ENCODE results near the gene SCAPER. TPM values are rescaled to one million over a fixed set of nuclear protein-coding genes. Genes with fewer than 3 reads are reported as not detected.

The SCAPER gene
- total and polyA plus RNA-seq, 2 of the 4 experiments (the other 2 are of a cell fraction) = 2.9 to 9.7 TPM

GRCh38 chr15:76928201-76928600 lies 23.1 kb upstream of the SCAPER start:
- H2AK5ac ChIP-seq (ENCODE audit: low read depth, low read length) = no peak overlapping the region
- 67% methylated on average over 1 of the region's 3 CpGs; no CpG with 5 or more reads in 1 of the 2 experiments for WGBS, 2 experiments (ENCODE audit: extremely low coverage in 2 of 2, insufficient read length in 1 of 2)
- no peak overlapping the region for H2AFZ ChIP-seq (replicated peaks; ENCODE audit: low read length, poor library complexity)
- H3K14ac ChIP-seq (replicated peaks; ENCODE audit: low read depth, low read length) = no peak overlapping the region
- no peak overlapping the region for H3K18ac ChIP-seq (ENCODE audit: low read depth, low read length)
- no peak overlapping the region for H3K4ac ChIP-seq (ENCODE audit: low read depth, low read length)
- no peak for DNase-seq
- in situ Hi-C loops (cut with MboI; ENCODE audit: low sequenced_read_pairs) (no loop called here), intact Hi-C loops (cut with micrococcal nuclease) (no loop called here), dilution Hi-C loops (cut with HindIII; ENCODE audit: low sequenced_read_pairs, unreplicated experiment) (no loop called here)
- no peaks in the 10 kb centered on the region; the same call in 1 of the 2 replicates for H3K27me3 ChIP-seq (ENCODE audit: control insufficient read depth, insufficient read depth, low read length)
- no peak overlapping the region for H2BK5ac ChIP-seq (ENCODE audit: low read depth, low read length, poor library complexity, severe bottlenecking)
- H3K9ac ChIP-seq (ENCODE audit: low read depth, low read length) = no peak overlapping the region
- no peak overlapping the region for H3K4me3 ChIP-seq (ENCODE audit: insufficient read depth, low read depth, low read length)
- H3K27ac ChIP-seq (ENCODE audit: insufficient read depth, low read length) = no peak overlapping the region
- ChIA-PET CTCF (no interaction called here), POLR2A (ENCODE audit: unreplicated experiment) (no interaction called here)
- no peak overlapping the region for H3K23ac ChIP-seq (ENCODE audit: low read depth, low read length)
- H3K9me1 ChIP-seq (ENCODE audit: insufficient read depth, low read length) = no peaks in the 10 kb centered on the region
- no peak overlapping the region for H4K8ac ChIP-seq (ENCODE audit: low read depth in 2 of 2, low read length in 2 of 2)
- no peak overlapping the region for H4K5ac ChIP-seq (ENCODE audit: low read depth, low read length)
- H2BK120ac ChIP-seq (ENCODE audit: low read depth, low read length) = no peak overlapping the region
- no peak overlapping the region for H4K91ac ChIP-seq (ENCODE audit: insufficient read depth, low read depth, low read length)
- H3K4me2 ChIP-seq (ENCODE audit: low read depth, low read length) = no peak overlapping the region
- peaks cover 7 to 14% of the 10 kb centered on the region in 2 experiments; a peak in 3 of 4 replicates for H3K79me1 ChIP-seq (ENCODE audit: low read depth in 1 of 2, low read length in 2 of 2)
- H2BK15ac ChIP-seq (ENCODE audit: low read depth, low read length) = no peak overlapping the region
- ATAC-seq (ENCODE audit: low read depth) = no peak
- no TSS peak for BruUV-seq (replicated peaks)
- no peak overlapping the region for H3K56ac ChIP-seq (ENCODE audit: extremely low read depth, insufficient read depth, low read length)
- TF ChIP-seq MAFK (IDR thresholded peaks at IDR 0.05; ENCODE audit: low read depth, low read length) = no peak
- no peak for TF ChIP-seq CEBPB (IDR thresholded peaks at IDR 0.05; ENCODE audit: low read depth, low read length)
- TF ChIP-seq RAD21 (IDR thresholded peaks at IDR 0.05; ENCODE audit: low read length) = no peak
- TF ChIP-seq MAZ (IDR thresholded peaks at IDR 0.05; ENCODE audit: borderline replicate concordance, low read depth, low read length) = no peak
- TF ChIP-seq CTCF (conservative IDR thresholded peaks at IDR 0.05; ENCODE audit: low read depth, low read length) = no peak
- TF ChIP-seq, protein P1, sequence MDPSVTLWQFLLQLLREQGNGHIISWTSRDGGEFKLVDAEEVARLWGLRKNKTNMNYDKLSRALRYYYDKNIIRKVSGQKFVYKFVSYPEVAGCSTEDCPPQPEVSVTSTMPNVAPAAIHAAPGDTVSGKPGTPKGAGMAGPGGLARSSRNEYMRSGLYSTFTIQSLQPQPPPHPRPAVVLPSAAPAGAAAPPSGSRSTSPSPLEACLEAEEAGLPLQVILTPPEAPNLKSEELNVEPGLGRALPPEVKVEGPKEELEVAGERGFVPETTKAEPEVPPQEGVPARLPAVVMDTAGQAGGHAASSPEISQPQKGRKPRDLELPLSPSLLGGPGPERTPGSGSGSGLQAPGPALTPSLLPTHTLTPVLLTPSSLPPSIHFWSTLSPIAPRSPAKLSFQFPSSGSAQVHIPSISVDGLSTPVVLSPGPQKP (IDR thresholded peaks at IDR 0.05; ENCODE audit: borderline replicate concordance, low read depth, low read length) = no peak
- no peak for TF ChIP-seq RCOR1 (IDR thresholded peaks at IDR 0.05; ENCODE audit: insufficient replicate concordance, low read length)
- no peak for TF ChIP-seq POLR2A (IDR thresholded peaks at IDR 0.05; ENCODE audit: low read depth, low read length)
- TF ChIP-seq BHLHE40 (IDR thresholded peaks at IDR 0.05; ENCODE audit: low read depth, low read length) = no peak
- TF ChIP-seq NFE2L2 (IDR thresholded peaks at IDR 0.05; ENCODE audit: low read depth, low read length) = no peak
- TF ChIP-seq, protein P2, sequence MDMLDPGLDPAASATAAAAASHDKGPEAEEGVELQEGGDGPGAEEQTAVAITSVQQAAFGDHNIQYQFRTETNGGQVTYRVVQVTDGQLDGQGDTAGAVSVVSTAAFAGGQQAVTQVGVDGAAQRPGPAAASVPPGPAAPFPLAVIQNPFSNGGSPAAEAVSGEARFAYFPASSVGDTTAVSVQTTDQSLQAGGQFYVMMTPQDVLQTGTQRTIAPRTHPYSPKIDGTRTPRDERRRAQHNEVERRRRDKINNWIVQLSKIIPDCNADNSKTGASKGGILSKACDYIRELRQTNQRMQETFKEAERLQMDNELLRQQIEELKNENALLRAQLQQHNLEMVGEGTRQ (IDR thresholded peaks at IDR 0.05; ENCODE audit: low read depth, low read length) = no peak
- no peak for TF ChIP-seq CHD1 (IDR thresholded peaks at IDR 0.05; ENCODE audit: low read depth, low read length)
- TF ChIP-seq RFX5 (IDR thresholded peaks at IDR 0.05; ENCODE audit: low read depth, low read length) = no peak
- no peak for TF ChIP-seq MXI1 (IDR thresholded peaks at IDR 0.05; ENCODE audit: borderline replicate concordance, low read depth, low read length)
- H3K9me3 ChIP-seq (ENCODE audit: control insufficient read depth, insufficient read depth, low read length) = no peaks in the 10 kb centered on the region
- no peaks in the 10 kb centered on the region for H4K20me1 ChIP-seq (ENCODE audit: insufficient read depth, low read length)
- H2BK20ac ChIP-seq (ENCODE audit: low read depth, low read length) = no peak overlapping the region
- H2AK9ac ChIP-seq (replicated peaks; ENCODE audit: low read depth, low read length, poor library complexity) = no peak overlapping the region
- no peaks in the 10 kb centered on the region for H3K4me1 ChIP-seq (ENCODE audit: control insufficient read depth, insufficient read depth, low read length)
- H3K36me3 ChIP-seq (ENCODE audit: control insufficient read depth, insufficient read depth, low read length) = no peaks in the 10 kb centered on the region
